DND-41 (cell line): Measurements from ENCODE around the gene HMX1.

Source experiments
- ATAC-seq: fragments of 200-7000 bp; cut with Tn5 transposase; 3 replicates; pipeline ENCODE4 v1.9.1; 2021; ENCODE audit warnings: low read depth; ENCODE audit not compliant: insufficient read depth
- DNase-seq: peaks from one replicate; pipeline ENCODE4 v3.0.0-alpha.2; 2020
- H2AFZ ChIP-seq: 2 replicates; pipeline ENCODE4 v1.6.0; 2012; ENCODE audit warnings: low read depth, low read length
- H3K27ac ChIP-seq: 2 replicates; pipeline ENCODE4 v1.5.1; 2012; ENCODE audit warnings: low read length, inconsistent platforms
- H3K27me3 ChIP-seq: fragments of 200-600 bp; sonication (generic); 2 replicates; pipeline ENCODE4 v1.6.0; 2012; ENCODE audit warnings: low read length, mild to moderate bottlenecking, inconsistent platforms; ENCODE audit not compliant: insufficient read depth, poor library complexity
- H3K36me3 ChIP-seq: 2 replicates; pipeline ENCODE4 v1.5.1; 2012; ENCODE audit warnings: low read length, inconsistent platforms; ENCODE audit not compliant: insufficient read depth
- H3K4me1 ChIP-seq: 2 replicates; pipeline ENCODE4 v1.5.1; 2012; ENCODE audit warnings: mild to moderate bottlenecking, low read length; ENCODE audit not compliant: insufficient read depth
- H3K4me2 ChIP-seq: 2 replicates; pipeline ENCODE4 v1.6.0; 2012; ENCODE audit warnings: mild to moderate bottlenecking, moderate library complexity, low read length, inconsistent platforms; ENCODE audit not compliant: insufficient read depth
- H3K4me3 ChIP-seq, 2 experiments: fragments of 200-600 bp in 1 of 2; shearing (Covaris generic) in 1 of 2; 2 replicates each; pipeline ENCODE4 v1.5.1; 2012 to 2016; ENCODE audit warnings: inconsistent platforms in 2 of 2, low read length in 2 of 2, mild to moderate bottlenecking in 2 of 2, low read depth in 1 of 2, moderate library complexity in 1 of 2
- H3K79me2 ChIP-seq: 2 replicates; pipeline ENCODE4 v1.6.0; 2012; ENCODE audit warnings: low read length, inconsistent platforms; ENCODE audit not compliant: insufficient read depth
- H3K9ac ChIP-seq: 2 replicates; pipeline ENCODE4 v1.6.0; 2012; ENCODE audit warnings: low read depth, mild to moderate bottlenecking, inconsistent platforms, low read length, moderate library complexity
- H3K9me3 ChIP-seq: 2 replicates; pipeline ENCODE4 v1.5.1; 2012; ENCODE audit warnings: low read length, moderate library complexity, mild to moderate bottlenecking, inconsistent platforms; ENCODE audit not compliant: insufficient read depth, severe bottlenecking
- H4K20me1 ChIP-seq: 2 replicates; pipeline ENCODE4 v1.6.0; 2012; ENCODE audit warnings: low read length; ENCODE audit not compliant: insufficient read depth
- EZH2 ChIP-seq: IDR thresholded peaks from 3 replicates; pipeline ENCODE4 v1.6.1; 2012; ENCODE audit warnings: borderline replicate concordance, low read depth, mild to moderate bottlenecking, moderate library complexity, low read length, inconsistent platforms; ENCODE audit not compliant: severe bottlenecking
- TF ChIP-seq, protein P1 (sequence below): IDR thresholded peaks from 2 replicates; pipeline ENCODE4 v1.5.1; 2012; ENCODE audit warnings: borderline replicate concordance, low read length, moderate library complexity, mild to moderate bottlenecking; ENCODE audit not compliant: poor library complexity, severe bottlenecking; ENCODE audit errors: extremely low read depth

Gene HMX1

DNA sequence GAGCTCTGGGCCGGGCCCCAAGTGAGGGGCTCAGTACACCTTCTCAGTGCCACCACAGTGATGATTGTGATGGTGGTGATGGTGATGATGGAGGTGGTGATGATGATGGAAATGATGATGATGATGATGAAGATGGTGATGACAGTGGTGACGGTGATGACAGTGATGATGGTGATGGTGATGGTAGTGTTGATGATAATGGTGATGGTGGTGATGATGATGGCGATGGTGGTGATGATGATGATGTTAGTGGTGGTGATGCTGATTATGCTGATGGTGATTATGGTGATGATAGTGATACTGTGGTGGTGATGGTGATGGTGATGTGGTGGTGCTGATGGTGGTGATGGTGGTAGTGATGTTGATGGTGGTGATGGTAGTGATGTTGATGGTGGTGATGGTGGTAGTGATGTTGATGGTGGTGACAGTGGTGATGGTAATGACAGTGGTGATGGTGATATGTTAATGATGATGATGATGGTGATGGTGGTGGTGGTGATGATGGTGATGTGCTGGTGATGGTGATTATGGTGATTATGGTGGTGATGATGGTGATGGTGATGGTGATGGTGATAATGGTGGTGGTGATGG is 29.9 kb downstream of the HMX1 start:
- H3K36me3 ChIP-seq = no peaks in the 10 kb centered on the region
- no peak for ATAC-seq
- H3K79me2 ChIP-seq = no peaks in the 10 kb centered on the region
- no peak overlapping the region for H3K9ac ChIP-seq
- TF ChIP-seq, protein P1, sequence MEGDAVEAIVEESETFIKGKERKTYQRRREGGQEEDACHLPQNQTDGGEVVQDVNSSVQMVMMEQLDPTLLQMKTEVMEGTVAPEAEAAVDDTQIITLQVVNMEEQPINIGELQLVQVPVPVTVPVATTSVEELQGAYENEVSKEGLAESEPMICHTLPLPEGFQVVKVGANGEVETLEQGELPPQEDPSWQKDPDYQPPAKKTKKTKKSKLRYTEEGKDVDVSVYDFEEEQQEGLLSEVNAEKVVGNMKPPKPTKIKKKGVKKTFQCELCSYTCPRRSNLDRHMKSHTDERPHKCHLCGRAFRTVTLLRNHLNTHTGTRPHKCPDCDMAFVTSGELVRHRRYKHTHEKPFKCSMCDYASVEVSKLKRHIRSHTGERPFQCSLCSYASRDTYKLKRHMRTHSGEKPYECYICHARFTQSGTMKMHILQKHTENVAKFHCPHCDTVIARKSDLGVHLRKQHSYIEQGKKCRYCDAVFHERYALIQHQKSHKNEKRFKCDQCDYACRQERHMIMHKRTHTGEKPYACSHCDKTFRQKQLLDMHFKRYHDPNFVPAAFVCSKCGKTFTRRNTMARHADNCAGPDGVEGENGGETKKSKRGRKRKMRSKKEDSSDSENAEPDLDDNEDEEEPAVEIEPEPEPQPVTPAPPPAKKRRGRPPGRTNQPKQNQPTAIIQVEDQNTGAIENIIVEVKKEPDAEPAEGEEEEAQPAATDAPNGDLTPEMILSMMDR = no peak
- TF ChIP-seq EZH2 = no peak
- H3K27ac ChIP-seq = no peak overlapping the region
- H2AFZ ChIP-seq = no peak overlapping the region
- H3K27me3 ChIP-seq = no peaks in the 10 kb centered on the region
- no peak overlapping the region for H3K4me2 ChIP-seq
- H3K9me3 ChIP-seq = no peaks in the 10 kb centered on the region
- no peak overlapping the region for H3K4me3 ChIP-seq
- no peaks in the 10 kb centered on the region for H3K4me1 ChIP-seq
- DNase-seq = no peak
- H4K20me1 ChIP-seq = no peaks in the 10 kb centered on the region

DNA sequence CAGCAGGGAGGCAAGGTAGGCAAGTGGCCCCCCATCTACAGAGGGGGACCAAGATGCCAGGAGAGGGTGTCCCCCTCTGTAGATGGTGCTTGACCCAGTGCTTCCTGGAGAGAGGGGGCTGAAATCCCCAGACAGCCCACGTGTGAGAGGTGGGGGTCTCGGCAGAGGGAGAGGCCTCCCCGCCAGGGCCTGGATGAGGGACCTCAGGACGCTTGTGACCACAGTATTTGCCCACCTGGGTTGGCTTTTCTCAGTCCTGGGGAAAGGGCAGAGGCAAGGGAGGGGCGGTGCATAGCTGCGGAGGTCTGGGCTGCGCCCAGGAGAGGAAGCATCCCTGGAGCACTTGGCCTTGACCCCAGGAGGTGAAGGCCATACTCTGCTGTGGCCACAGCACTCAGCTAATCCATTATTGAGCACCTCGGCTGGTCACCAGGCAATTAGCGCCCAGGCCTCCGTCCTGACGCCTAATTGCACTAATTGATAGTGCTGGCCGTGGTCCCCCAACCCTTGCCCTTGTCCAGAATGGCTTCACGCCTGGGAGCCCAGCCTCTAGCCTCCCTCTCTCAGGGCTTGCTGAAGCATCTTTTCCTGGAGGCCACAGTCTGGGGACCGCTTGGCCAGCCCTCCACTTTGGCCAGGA is 30.7 kb downstream of the HMX1 start:
- H3K36me3 ChIP-seq = no peaks in the 10 kb centered on the region
- no peaks in the 10 kb centered on the region for H4K20me1 ChIP-seq
- no peak overlapping the region for H3K9ac ChIP-seq
- H2AFZ ChIP-seq = no peak overlapping the region
- H3K4me1 ChIP-seq = no peaks in the 10 kb centered on the region
- H3K27ac ChIP-seq = no peak overlapping the region
- DNase-seq (no peak), ATAC-seq (no peak)
- H3K79me2 ChIP-seq = no peaks in the 10 kb centered on the region
- H3K9me3 ChIP-seq = no peaks in the 10 kb centered on the region
- no peak overlapping the region for H3K4me2 ChIP-seq
- H3K27me3 ChIP-seq = no peaks in the 10 kb centered on the region
- TF ChIP-seq, protein P1 = no peak
- no peak for TF ChIP-seq EZH2
- no peak overlapping the region for H3K4me3 ChIP-seq

DNA sequence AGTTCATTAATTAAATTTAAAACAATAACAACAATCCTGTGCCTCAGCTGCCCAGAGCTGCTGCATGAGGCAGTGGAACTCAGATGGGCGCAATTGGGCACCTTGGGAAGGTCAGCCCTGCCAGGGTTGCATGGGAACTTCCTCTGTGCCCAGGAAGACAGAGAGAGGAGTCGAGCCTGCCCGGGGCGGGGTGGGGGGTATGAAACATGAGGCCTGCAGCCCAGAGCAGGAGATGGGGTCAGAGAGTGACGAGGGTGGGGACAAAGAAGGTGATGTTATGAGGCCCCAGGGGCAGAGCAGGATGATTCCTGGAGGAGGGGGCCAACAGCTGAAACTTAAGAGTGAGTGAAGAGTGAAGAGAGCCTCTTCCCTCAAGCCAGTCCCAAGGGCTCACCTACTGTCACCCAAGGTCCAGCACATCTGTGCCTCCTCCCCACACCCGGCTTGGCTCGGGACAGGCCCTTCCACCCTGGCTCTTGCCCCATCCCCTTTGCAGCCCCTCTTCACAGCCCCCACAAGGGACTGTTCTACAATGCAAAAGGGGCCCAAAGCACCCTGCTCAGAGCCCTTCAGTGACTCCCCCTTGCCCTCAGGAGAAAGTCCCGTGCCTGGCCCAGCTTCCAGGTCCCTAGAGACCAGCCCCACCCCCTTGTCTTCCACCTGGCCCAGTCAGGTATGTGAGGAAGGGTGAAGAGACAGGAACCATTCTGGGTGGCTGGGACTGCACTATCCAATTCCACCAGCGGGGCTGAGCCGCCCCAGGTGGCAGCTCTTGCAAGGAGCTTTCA is 31.4 kb downstream of the HMX1 start:
- TF ChIP-seq, protein P1 = no peak
- no peak for TF ChIP-seq EZH2
- Histone ChIP-seq H3K9me3 (no peaks in the 10 kb centered on the region), H3K4me2 (no peak overlapping the region), H3K27me3 (no peaks in the 10 kb centered on the region), H2AFZ (no peak overlapping the region), H3K4me1 (no peaks in the 10 kb centered on the region), H3K36me3 (no peaks in the 10 kb centered on the region), H3K4me3 (no peak overlapping the region), H3K79me2 (no peaks in the 10 kb centered on the region), H4K20me1 (no peaks in the 10 kb centered on the region), H3K27ac (no peak overlapping the region), H3K9ac (no peak overlapping the region)
- no peak for ATAC-seq
- DNase-seq = no peak
